Measurements from ENCODE around the gene NETO1. TPM values are rescaled to one million over a fixed set of nuclear protein-coding genes. Genes with fewer than 3 reads are reported as not detected.

NETO1 gene, protein sequence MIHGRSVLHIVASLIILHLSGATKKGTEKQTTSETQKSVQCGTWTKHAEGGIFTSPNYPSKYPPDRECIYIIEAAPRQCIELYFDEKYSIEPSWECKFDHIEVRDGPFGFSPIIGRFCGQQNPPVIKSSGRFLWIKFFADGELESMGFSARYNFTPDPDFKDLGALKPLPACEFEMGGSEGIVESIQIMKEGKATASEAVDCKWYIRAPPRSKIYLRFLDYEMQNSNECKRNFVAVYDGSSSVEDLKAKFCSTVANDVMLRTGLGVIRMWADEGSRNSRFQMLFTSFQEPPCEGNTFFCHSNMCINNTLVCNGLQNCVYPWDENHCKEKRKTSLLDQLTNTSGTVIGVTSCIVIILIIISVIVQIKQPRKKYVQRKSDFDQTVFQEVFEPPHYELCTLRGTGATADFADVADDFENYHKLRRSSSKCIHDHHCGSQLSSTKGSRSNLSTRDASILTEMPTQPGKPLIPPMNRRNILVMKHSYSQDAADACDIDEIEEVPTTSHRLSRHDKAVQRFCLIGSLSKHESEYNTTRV
- polyA plus RNA-seq (2012; rRNA removed): not detected in 2 replicates
- polyA plus RNA-seq (2012; cell fraction: cytosol; rRNA removed): not detected in 2 replicates
- not detected in 2 replicates for polyA plus RNA-seq (2012; cell fraction: nucleus; rRNA removed)

DNA sequence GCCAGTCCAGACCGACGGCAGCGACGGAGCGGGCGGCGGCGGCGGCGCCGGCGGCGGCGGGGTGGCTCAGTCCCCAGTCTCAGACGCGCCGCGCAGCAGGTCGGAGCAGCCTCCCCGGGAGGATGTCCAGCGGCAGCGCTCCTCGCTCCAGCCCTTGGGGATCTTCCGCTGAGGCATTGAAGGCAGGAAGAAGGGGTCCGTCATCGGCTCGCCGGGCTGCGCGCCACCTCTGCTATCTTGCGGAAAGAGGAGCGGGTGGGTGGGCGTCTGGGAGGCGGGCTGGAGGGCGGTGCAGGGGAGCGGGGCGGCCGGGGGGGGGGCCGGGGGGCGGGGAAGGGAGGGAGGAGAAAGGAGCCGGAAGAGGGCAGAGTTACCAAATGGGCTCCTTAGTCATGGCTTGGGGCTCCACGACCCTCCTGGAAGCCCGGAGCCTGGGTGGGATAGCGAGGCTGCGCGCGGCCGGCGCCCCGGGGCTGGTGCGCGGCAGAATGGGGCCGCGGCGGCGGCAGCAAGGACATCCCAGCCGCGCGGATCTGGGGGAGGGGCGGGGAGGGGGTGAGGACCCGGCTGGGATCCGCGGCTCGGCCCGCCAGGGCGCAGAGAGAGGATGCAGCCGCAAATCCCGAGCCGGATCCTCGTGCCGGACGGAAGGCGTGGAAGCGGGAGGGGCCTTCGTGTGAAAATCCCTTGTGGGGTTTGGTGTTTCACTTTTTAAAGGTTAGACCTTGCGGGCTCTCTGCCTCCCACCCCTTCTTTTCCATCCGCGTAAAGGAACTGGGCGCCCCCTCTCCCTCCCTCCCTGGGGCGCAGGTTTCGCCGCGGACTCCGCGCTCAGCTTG, at the start of gene NETO1:
NETO1 (minus strand) TSS at position 242 of the 839 bp plus-strand sequence. CDS start 696 bp downstream, outside the sequence.
- Histone ChIP-seq H3K79me2 (ENCODE audit: insufficient read depth) (no peaks in the 10 kb centered on the region), H3K9ac (no peak within 1 kb of the TSS), H3K9me2 (no peaks in the 10 kb centered on the region), H2AFZ (ENCODE audit: low read depth) (no peak within 1 kb of the TSS), H3K27me3 (ENCODE audit: insufficient read depth) (peaks cover 37% of the 10 kb centered on the region), H3K36me3 (replicated peaks in 1 of 2; ENCODE audit: control insufficient read depth in 1 of 2, insufficient read depth in 2 of 2, low read length in 1 of 2) (no peaks in the 10 kb centered on the region), H3K4me3 (ENCODE audit: low read depth in 2 of 2, low read length in 1 of 2) (no peak within 1 kb of the TSS), H3K4me1 (ENCODE audit: control insufficient read depth in 1 of 2, insufficient read depth in 2 of 2, low read depth in 1 of 2, low read length in 1 of 2) (no peaks in the 10 kb centered on the region), H3K4me2 (no peak within 1 kb of the TSS), H3F3A (replicated peaks; ENCODE audit: insufficient read depth) (no peaks in the 10 kb centered on the region), H4K20me1 (ENCODE audit: insufficient read depth) (no peaks in the 10 kb centered on the region), H3K27ac (ENCODE audit: low read depth in 2 of 2, low read length in 1 of 2) (no peak within 1 kb of the TSS), H3K9me3 (no peaks in the 10 kb centered on the region)
- DNase-seq: peak; percentile 35
- POLR2A ChIA-PET: no interaction called here
- WGBS (ENCODE audit: low lambda C conversion rate): 20% methylated on average over 8 of the region's 85 CpGs
- TF ChIP-seq FOSL2 (IDR thresholded peaks at IDR 0.05; ENCODE audit: borderline replicate concordance, low read depth) (no peak), YY1 (IDR thresholded peaks at IDR 0.05; ENCODE audit: low read depth) (no peak), EZH2phosphoT487 (IDR thresholded peaks at IDR 0.05; ENCODE audit: borderline replicate concordance, low read depth) (no peak), SMC3 (IDR thresholded peaks at IDR 0.05; ENCODE audit: low read depth, low read length) (no peak), JUND (IDR thresholded peaks at IDR 0.05) (no peak), CHD2 (IDR thresholded peaks at IDR 0.05; ENCODE audit: low read length, partially characterized antibody) (no peak), TAF1 (IDR thresholded peaks at IDR 0.05; ENCODE audit: borderline replicate concordance, low read depth, low read length) (no peak), POLR2AphosphoS5 (IDR thresholded peaks at IDR 0.05; ENCODE audit: low read depth, low read length) (no peak), MXI1 (IDR thresholded peaks at IDR 0.05; ENCODE audit: low read depth, low read length) (no peak), RCOR1 (IDR thresholded peaks at IDR 0.05; ENCODE audit: low read length) (no peak), TEAD4 (IDR thresholded peaks at IDR 0.05; ENCODE audit: borderline replicate concordance, insufficient read depth) (no peak), SIN3A (IDR thresholded peaks at IDR 0.05; ENCODE audit: borderline replicate concordance, low read depth, low read length) (no peak), FOXM1 (IDR thresholded peaks at IDR 0.05; ENCODE audit: low read depth) (no peak), EP300 (IDR thresholded peaks at IDR 0.05; ENCODE audit: borderline replicate concordance in 1 of 2, low read depth in 1 of 2, low read length in 1 of 2) (no peak)
- TF ChIP-seq, protein P1, sequence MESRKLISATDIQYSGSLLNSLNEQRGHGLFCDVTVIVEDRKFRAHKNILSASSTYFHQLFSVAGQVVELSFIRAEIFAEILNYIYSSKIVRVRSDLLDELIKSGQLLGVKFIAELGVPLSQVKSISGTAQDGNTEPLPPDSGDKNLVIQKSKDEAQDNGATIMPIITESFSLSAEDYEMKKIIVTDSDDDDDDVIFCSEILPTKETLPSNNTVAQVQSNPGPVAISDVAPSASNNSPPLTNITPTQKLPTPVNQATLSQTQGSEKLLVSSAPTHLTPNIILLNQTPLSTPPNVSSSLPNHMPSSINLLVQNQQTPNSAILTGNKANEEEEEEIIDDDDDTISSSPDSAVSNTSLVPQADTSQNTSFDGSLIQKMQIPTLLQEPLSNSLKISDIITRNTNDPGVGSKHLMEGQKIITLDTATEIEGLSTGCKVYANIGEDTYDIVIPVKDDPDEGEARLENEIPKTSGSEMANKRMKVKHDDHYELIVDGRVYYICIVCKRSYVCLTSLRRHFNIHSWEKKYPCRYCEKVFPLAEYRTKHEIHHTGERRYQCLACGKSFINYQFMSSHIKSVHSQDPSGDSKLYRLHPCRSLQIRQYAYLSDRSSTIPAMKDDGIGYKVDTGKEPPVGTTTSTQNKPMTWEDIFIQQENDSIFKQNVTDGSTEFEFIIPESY (IDR thresholded peaks at IDR 0.05; ENCODE audit: borderline replicate concordance, low read depth): no peak
- TF ChIP-seq, protein P2, sequence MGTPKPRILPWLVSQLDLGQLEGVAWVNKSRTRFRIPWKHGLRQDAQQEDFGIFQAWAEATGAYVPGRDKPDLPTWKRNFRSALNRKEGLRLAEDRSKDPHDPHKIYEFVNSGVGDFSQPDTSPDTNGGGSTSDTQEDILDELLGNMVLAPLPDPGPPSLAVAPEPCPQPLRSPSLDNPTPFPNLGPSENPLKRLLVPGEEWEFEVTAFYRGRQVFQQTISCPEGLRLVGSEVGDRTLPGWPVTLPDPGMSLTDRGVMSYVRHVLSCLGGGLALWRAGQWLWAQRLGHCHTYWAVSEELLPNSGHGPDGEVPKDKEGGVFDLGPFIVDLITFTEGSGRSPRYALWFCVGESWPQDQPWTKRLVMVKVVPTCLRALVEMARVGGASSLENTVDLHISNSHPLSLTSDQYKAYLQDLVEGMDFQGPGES (IDR thresholded peaks at IDR 0.05; ENCODE audit: low read depth, low read length): no peak
- TF ChIP-seq, protein P3, sequence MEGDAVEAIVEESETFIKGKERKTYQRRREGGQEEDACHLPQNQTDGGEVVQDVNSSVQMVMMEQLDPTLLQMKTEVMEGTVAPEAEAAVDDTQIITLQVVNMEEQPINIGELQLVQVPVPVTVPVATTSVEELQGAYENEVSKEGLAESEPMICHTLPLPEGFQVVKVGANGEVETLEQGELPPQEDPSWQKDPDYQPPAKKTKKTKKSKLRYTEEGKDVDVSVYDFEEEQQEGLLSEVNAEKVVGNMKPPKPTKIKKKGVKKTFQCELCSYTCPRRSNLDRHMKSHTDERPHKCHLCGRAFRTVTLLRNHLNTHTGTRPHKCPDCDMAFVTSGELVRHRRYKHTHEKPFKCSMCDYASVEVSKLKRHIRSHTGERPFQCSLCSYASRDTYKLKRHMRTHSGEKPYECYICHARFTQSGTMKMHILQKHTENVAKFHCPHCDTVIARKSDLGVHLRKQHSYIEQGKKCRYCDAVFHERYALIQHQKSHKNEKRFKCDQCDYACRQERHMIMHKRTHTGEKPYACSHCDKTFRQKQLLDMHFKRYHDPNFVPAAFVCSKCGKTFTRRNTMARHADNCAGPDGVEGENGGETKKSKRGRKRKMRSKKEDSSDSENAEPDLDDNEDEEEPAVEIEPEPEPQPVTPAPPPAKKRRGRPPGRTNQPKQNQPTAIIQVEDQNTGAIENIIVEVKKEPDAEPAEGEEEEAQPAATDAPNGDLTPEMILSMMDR (IDR thresholded peaks at IDR 0.05): no peak
- TF ChIP-seq, protein P4, sequence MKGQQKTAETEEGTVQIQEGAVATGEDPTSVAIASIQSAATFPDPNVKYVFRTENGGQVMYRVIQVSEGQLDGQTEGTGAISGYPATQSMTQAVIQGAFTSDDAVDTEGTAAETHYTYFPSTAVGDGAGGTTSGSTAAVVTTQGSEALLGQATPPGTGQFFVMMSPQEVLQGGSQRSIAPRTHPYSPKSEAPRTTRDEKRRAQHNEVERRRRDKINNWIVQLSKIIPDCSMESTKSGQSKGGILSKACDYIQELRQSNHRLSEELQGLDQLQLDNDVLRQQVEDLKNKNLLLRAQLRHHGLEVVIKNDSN (IDR thresholded peaks at IDR 0.05; ENCODE audit: borderline replicate concordance, low read depth): no peak
- CTCF ChIA-PET: no interaction called here
